GM18511 (cell line): ENCODE results near the gene XRN1.

Experiments used
- ATAC-seq: cut with Tn5 transposase; IDR thresholded peaks from one replicate; pipeline ENCODE4 v1.9.1; 2021; ENCODE audit warnings: mild to moderate bottlenecking, moderate library complexity; ENCODE audit not compliant: unreplicated experiment

The XRN1 gene

GRCh38 chr3:142275856-142276255, 172.0 kb downstream of the XRN1 start:
- no peak for ATAC-seq

GRCh38 chr3:142274908-142275307, 172.9 kb downstream of the XRN1 start:
- ATAC-seq: no peak

GRCh38 chr3:142273501-142273900, 174.3 kb downstream of the XRN1 start:
- ATAC-seq: no peak

GRCh38 chr3:142272200-142272891, 175.5 kb downstream of the XRN1 start:
- ATAC-seq: no peak

GRCh38 chr3:142270407-142270806, 177.4 kb downstream of the XRN1 start:
- ATAC-seq: no peak

GRCh38 chr3:142269767-142270166, 178.1 kb downstream of the XRN1 start:
- ATAC-seq: no peak

- ATAC-seq: no peak
These were observed 179.4 kb downstream of the XRN1 start for GRCh38 chr3:142268426-142268825.

GRCh38 chr3:142267269-142267668, 180.6 kb downstream of the XRN1 start:
- ATAC-seq: no peak

GRCh38 chr3:142263112-142263511, 184.7 kb downstream of the XRN1 start:
- no peak for ATAC-seq

GRCh38 chr3:142259359-142259758, 188.5 kb downstream of the XRN1 start:
- ATAC-seq: no peak

- no peak for ATAC-seq
These were observed 191.0 kb downstream of the XRN1 start for GRCh38 chr3:142256712-142257333.
